HL-60 (cell line): ENCODE data around the gene TUBB2B.

Source experiments
- CTCF ChIP-seq: IDR thresholded peaks from one replicate; pipeline ENCODE4 v1.5.1; 2011; ENCODE audit warnings: low read length, control low read depth, inconsistent platforms; ENCODE audit not compliant: insufficient read depth
- SPI1 ChIP-seq: IDR thresholded peaks from 2 replicates; pipeline ENCODE4 v1.6.1; 2012; ENCODE audit warnings: low read depth, mild to moderate bottlenecking, borderline replicate concordance
- TF ChIP-seq, protein P1 (sequence below): IDR thresholded peaks from 2 replicates; pipeline ENCODE4 v1.6.1; 2012; ENCODE audit warnings: low read depth; ENCODE audit not compliant: insufficient replicate concordance

GRCh38 chr6:3193102-3193849, 34.2 kb downstream of the TUBB2B start:
- TF ChIP-seq CTCF (no peak), SPI1 (no peak)
- TF ChIP-seq, protein P1, sequence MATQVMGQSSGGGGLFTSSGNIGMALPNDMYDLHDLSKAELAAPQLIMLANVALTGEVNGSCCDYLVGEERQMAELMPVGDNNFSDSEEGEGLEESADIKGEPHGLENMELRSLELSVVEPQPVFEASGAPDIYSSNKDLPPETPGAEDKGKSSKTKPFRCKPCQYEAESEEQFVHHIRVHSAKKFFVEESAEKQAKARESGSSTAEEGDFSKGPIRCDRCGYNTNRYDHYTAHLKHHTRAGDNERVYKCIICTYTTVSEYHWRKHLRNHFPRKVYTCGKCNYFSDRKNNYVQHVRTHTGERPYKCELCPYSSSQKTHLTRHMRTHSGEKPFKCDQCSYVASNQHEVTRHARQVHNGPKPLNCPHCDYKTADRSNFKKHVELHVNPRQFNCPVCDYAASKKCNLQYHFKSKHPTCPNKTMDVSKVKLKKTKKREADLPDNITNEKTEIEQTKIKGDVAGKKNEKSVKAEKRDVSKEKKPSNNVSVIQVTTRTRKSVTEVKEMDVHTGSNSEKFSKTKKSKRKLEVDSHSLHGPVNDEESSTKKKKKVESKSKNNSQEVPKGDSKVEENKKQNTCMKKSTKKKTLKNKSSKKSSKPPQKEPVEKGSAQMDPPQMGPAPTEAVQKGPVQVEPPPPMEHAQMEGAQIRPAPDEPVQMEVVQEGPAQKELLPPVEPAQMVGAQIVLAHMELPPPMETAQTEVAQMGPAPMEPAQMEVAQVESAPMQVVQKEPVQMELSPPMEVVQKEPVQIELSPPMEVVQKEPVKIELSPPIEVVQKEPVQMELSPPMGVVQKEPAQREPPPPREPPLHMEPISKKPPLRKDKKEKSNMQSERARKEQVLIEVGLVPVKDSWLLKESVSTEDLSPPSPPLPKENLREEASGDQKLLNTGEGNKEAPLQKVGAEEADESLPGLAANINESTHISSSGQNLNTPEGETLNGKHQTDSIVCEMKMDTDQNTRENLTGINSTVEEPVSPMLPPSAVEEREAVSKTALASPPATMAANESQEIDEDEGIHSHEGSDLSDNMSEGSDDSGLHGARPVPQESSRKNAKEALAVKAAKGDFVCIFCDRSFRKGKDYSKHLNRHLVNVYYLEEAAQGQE = no peak
